ENCODE measurements around the gene TLK2. TPM values are rescaled to one million over a fixed set of nuclear protein-coding genes. Genes with fewer than 3 reads are reported as not detected.
"Not testable (repeated sequence)": the region's sequence is repeated elsewhere in the genome, so short reads cannot be mapped to it uniquely, and the experiment has no call there.

The TLK2 gene
- polyA plus RNA-seq, 4 donors: 61.2 to 88.5 (median 65.8) TPM

DNA sequence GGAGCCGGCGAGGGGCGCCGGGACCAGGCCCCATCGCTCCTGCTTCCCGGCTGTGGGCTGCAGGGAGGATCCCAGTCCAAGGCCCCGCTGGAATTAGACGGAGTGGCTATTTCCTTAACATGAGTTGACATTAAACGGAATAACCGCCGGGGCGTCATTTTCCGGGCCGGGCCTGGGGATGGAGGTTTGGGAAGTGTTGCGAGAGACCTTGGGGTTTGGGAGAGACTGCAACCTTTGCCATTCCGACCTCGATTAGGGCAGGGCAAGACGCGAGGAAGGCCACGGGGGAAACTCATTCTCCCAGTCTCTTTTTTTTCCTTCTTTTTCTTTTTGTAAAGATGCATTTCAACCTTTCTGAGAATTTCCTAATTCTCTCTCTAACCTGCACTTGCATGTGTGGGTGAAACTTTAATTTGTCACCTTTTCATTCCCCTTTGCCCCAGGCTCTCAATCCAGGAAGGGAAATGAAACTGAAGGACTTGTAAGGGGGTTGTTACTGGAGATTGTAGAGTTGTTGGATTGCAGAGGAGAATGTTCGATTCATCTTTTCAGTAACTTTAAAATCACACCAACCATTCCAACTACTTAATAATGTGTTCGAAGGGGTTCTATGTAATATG, 1.1 kb downstream of the TLK2 start:
- not testable (repeated sequence) for DNase-seq (ENCODE audit: low read depth in 4 of 4, low spot score in 3 of 4)

GRCh38 chr17:62482553-62482952, 3.9 kb downstream of the TLK2 start:
- DNase-seq (ENCODE audit: low read depth in 4 of 4, low spot score in 3 of 4): not testable (repeated sequence)

DNA sequence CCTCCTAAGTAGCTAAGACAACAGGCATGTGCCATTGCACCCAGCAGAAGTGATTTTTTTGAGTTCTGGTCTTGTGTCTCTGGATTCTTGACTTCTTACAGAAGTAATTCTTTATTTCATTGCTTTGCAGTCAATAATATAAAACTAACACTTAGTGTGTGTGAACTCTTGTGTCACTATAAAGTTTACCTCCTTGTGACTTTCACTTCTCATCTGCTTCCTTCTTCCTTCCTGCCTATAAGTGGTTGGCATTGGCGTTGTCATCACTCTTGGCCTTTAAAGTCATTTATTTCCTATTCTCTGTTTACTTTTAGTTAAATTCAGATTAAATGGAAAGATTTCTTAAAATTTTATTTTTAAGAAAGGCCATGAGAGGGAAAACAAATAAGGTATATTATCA, 12.4 kb downstream of the TLK2 start:
- DNase-seq (ENCODE audit: low read depth in 4 of 4, low spot score in 3 of 4): not testable (repeated sequence)

GRCh38 chr17:62493049-62493655, 14.5 kb downstream of the TLK2 start:
- DNase-seq (ENCODE audit: low read depth in 4 of 4, low spot score in 3 of 4): not testable (repeated sequence)

DNA sequence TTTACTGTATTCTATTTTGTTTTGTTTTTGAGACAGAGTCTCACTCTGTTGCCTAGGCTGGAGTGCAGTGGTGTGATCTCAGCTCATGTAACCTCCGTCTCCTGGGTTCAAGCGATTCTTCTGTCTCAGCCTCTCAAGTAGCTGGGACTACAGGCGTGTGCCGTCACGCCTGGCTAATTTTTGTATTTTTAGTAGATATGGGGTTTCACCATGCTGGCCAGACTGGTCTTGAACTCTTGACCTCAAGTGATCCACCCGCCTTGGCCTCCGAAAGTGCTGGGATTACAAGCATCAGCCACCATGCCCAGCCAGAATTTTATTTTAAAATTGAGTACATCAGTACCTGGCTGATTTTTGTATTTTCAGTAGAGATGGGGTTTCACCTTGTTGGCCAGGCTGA, 15.4 kb downstream of the TLK2 start:
- not testable (repeated sequence) for DNase-seq (ENCODE audit: low read depth in 4 of 4, low spot score in 3 of 4)

- not testable (repeated sequence) for DNase-seq (ENCODE audit: low read depth in 4 of 4, low spot score in 3 of 4)
Measured at GRCh38 chr17:62496344-62496743, 17.7 kb downstream of the TLK2 start.

DNA sequence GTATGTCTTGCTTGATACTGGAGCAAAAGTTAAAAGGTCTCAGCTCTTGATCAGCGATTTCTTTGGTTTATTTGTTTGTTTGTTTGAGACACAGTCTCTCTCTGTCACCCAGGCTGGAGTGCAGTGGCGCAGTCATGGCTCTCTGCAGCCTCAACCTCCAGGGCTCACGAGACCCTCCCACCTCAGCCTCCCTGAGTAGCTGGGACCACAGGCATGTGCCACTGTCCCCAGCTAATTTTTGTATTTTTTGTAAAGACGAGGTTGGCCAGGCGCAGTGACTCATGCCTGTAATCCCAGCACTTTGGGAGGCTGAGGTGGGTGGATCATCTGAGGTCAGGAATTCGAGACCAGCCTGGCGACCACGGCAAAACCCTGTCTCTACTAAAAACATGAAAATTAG, 20.2 kb downstream of the TLK2 start:
- DNase-seq (ENCODE audit: low read depth in 4 of 4, low spot score in 3 of 4): not testable (repeated sequence)

- DNase-seq (ENCODE audit: low read depth in 4 of 4, low spot score in 3 of 4): not testable (repeated sequence)
Measured at GRCh38 chr17:62500463-62500862, 21.8 kb downstream of the TLK2 start.

GRCh38 chr17:62504857-62505256, 26.2 kb downstream of the TLK2 start:
- DNase-seq (ENCODE audit: low read depth in 4 of 4, low spot score in 3 of 4): not testable (repeated sequence)

GRCh38 chr17:62507191-62507836, 28.7 kb downstream of the TLK2 start:
- not testable (repeated sequence) for DNase-seq (ENCODE audit: low read depth in 4 of 4, low spot score in 3 of 4)

DNA sequence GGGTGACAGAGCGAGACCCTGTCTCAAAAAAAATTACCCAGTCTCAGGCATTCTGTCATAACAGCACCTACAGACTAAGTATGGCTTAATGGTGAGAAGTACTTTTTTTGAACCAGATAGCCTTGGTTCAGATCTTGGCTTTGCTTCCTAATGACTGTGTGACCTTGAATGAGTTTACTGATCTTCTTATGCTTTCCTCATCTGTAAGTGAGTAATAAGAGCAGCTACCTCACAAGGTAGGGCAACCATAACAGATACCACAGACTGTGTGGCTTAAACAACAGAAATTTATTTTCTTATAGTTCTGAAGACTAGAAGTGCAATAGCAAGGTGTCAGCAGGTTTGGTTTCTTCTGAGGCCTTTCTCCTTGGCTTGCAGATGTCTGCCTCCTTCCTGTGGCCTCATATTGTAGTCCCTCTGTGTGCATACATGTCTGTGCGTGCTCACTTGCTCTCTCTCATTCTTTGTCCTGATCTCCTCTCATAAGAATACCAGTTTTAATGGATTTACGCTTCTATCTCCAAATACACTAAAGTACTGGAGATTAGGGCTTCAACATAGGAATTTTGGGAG, 31.7 kb downstream of the TLK2 start:
- DNase-seq (ENCODE audit: low read depth in 4 of 4, low spot score in 3 of 4): not testable (repeated sequence)

DNA sequence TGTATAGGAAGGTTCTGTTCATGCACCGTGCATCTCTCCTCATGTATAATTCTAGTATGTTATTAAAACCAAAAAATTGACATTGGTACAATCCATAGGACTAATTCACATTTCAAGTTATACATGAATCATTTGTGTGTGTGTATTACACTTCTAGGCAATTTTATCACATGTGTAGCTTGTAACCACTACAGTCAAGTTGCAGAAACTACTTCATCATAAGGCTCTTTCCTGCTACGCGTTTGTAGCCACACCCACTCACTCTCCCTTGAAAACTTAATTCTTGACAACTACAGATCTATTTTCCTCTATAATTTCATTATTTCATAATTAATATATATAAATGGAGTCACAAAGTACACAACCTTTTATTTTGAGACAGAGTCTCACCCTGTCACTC, 32.4 kb downstream of the TLK2 start:
- DNase-seq (ENCODE audit: low read depth in 4 of 4, low spot score in 3 of 4): not testable (repeated sequence)

DNA sequence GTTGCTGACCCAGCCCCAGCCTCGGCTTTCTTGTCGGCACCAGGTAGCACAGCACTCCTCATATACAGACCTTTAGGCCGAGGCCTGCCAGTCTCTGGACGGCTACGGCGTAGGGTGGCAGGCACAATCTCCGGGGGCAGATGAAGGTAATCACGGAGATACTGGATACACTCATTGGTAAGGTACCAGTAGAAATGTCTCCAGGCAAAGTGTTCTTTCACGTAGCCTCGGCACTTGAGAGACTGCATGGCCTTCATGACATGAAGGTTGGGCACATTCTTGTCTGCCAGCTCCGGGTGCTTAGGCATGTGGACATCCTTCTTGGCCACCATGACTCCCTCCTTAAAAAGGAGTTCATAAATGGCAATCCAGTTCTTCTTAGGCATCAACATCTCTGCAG, 37.8 kb downstream of the TLK2 start:
- not testable (repeated sequence) for DNase-seq (ENCODE audit: low read depth in 4 of 4, low spot score in 3 of 4)

GRCh38 chr17:62521295-62521694, 42.7 kb downstream of the TLK2 start:
- DNase-seq (ENCODE audit: low read depth in 4 of 4, low spot score in 3 of 4): not testable (repeated sequence)

DNA sequence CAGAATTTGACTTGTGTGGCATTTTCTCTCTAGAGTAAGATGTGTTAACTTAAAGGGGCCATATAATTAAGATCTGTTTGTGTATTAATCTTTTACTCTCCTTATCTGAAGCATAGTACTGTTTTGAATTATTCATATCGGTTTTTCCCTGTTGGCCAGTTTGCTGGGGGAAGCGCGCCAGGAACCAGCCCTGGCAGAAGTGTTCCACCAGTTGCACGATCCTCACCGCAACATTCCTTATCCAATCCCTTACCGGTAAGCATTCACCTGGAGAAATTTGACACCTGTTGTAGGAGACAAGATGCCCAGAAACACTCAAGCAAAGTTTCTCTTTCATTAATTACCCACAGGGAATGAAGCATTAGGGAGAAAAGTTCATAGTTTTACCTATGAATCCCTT, 45.5 kb downstream of the TLK2 start:
- DNase-seq (ENCODE audit: low read depth in 4 of 4, low spot score in 3 of 4): not testable (repeated sequence)

DNA sequence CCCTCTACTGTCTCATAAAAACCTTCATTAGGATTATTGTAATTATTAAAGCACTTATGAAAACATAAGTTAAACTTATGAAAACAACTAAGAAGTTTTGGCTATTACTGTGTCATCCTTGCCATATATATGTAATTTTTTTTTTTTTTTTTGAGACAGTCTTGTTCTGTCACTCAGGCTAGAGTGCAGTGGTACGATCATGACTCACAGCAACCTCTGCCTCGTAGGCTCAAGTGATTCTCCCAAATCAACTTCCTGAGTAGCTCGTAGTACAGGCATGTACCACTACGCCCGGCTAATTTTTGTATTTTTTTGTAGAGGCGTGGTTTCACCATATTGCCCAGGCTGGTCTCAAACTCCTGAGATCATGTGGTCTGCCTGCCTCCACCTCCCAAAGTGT, 46.7 kb downstream of the TLK2 start:
- DNase-seq (ENCODE audit: low read depth in 4 of 4, low spot score in 3 of 4): not testable (repeated sequence)

DNA sequence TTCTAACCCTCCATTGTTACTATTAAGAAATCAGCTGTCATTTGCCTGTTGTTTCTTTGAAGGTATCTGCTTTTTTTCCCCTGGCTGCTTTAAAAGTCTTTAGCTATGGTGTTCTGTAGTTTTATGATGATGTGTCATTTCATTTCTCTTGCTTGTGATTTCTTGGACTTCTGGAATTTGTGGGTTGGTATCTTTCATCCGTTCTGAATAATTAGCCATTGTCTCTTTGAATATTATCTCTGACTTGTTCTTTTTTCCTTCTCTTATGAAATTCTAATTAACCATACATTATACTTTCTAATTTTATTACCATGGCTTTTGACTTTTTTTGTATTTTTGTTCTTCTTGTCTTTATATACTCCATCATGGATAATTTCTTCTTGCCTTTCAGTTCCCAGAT, 52.3 kb downstream of the TLK2 start:
- not testable (repeated sequence) for DNase-seq (ENCODE audit: low read depth in 4 of 4, low spot score in 3 of 4)

- not testable (repeated sequence) for DNase-seq (ENCODE audit: low read depth in 4 of 4, low spot score in 3 of 4)
Measured at GRCh38 chr17:62536557-62536956, 57.9 kb downstream of the TLK2 start.

DNA sequence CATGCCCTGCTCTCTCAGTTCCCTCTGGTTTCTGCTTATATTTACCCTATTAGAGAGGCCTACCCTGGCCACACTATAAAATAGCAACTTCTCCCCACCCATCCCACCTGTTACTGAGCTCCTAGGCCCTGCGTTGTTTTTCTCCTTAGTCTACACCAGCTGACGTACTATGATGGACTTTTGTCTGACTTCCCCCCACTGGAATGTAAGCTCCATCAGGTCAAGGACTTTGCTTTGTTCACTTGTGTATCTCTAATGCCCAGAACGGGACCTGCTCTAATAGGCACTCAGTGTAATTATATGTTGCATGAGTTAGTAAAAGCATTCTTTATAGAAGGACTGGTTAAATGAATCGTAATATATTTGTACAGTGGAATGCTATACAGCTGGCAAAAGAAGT, 62.4 kb downstream of the TLK2 start:
- not testable (repeated sequence) for DNase-seq (ENCODE audit: low read depth in 4 of 4, low spot score in 3 of 4)

DNA sequence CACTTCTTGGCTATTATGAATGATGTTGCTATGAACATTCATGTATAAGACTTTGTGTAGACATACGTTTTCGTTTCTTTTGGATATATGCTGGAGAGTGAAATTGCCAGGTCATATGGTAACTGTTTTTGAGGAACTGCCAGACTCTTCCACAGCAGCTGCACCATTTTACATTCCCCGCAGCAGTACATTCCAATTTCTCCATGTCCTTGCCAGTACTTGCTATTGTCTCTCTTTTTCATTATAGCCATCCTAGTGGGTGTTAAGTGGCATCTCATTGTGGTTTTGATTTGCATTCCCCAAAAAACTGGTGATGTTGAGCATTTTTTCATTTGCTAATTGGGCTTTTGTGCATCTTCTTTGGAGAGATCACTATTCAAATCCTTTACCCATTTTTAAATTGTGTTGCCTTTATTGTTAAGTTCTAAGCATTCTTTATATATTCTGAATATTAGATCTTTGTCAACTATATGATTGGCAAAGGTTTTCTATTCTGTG, 64.7 kb downstream of the TLK2 start:
- not testable (repeated sequence) for DNase-seq (ENCODE audit: low read depth in 4 of 4, low spot score in 3 of 4)

DNA sequence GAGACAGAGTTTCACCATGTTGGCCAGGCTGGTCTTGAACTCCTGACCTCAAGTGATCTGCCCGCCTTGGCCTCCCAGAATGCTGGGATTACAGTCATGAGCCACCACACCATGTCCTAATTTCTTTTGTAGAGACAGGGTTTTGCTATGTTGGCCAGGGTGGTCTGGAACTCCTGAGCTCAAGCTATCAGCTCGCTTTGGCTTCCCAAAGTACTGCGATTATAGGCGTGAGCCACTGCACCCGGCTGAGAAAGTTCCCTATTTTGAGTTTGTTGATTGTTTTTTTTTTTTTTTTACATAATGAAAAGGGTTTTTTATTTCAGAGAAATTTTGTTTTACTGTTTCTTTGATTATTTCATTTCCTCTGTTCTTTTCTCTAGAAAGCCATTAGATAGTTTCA, 67.4 kb downstream of the TLK2 start:
- not testable (repeated sequence) for DNase-seq (ENCODE audit: low read depth in 4 of 4, low spot score in 3 of 4)
